Measurements from ENCODE around the gene ZNF71. TPM values are rescaled to one million over a fixed set of nuclear protein-coding genes. Genes with fewer than 3 reads are reported as not detected.
"Not testable (repeated sequence)": the region's sequence is repeated elsewhere in the genome, so short reads cannot be mapped to it uniquely, and the experiment has no call there.

ZNF71 gene
- total RNA-seq, 2 experiments from 2014 or later = 2.5 to 3.0 TPM

- Mint-ChIP-seq H3K36me3 (ENCODE audit: low read depth) (peaks cover 17% of the 10 kb centered on the region), H3K9me3 (peaks cover 16% of the 10 kb centered on the region), H3K27me3 (ENCODE audit: low read depth) (no peaks in the 10 kb centered on the region), H3K4me1 (ENCODE audit: low read depth) (peaks cover 12% of the 10 kb centered on the region), H3K27ac (no peak overlapping the region), H3K4me3 (peak overlapping the region; percentile 88)
- intact Hi-C loops (cut with micrococcal nuclease) = loop anchor here (2.0 kb wide), 1 partner anchor 278 kb away; the partner anchor contains the start of gene ZNF582
- CTCF ChIA-PET = no interaction called here
- DNase-seq = no peak
These were observed 75.4 kb downstream of the ZNF71 start for GRCh38 chr19:56670401-56670960.

GRCh38 chr19:56670961-56671612 lies 76.0 kb downstream of the ZNF71 start:
- Mint-ChIP-seq H3K4me3 (peak overlapping the region; percentile 88), H3K9me3 (peaks cover 16% of the 10 kb centered on the region), H3K36me3 (ENCODE audit: low read depth) (peaks cover 15% of the 10 kb centered on the region), H3K27me3 (ENCODE audit: low read depth) (no peaks in the 10 kb centered on the region), H3K4me1 (ENCODE audit: low read depth) (peaks cover 12% of the 10 kb centered on the region), H3K27ac (peak overlapping the region; percentile 63)
- no peak for DNase-seq
- intact Hi-C loops (cut with micrococcal nuclease) = loop anchor here (2.0 kb wide), 1 partner anchor 278 kb away; the partner anchor contains the start of gene ZNF582
- CTCF ChIA-PET = no interaction called here

GRCh38 chr19:56671613-56671994 lies 76.5 kb downstream of the ZNF71 start, which contains the start of gene ZNF835:
ZNF835 (minus strand) TSS chr19:56671757; CDS start chr19:56665198, 6,559 bp downstream.
- H3K27me3 Mint-ChIP-seq (ENCODE audit: low read depth) = no peaks in the 10 kb centered on the region
- H3K27ac Mint-ChIP-seq = peak within 1 kb of the TSS; percentile 63
- H3K9me3 Mint-ChIP-seq = peaks cover 19% of the 10 kb centered on the region
- peaks cover 12% of the 10 kb centered on the region for H3K4me1 Mint-ChIP-seq (ENCODE audit: low read depth)
- intact Hi-C loops (cut with micrococcal nuclease) = loop anchor here (2.0 kb wide), 1 partner anchor 279 kb away; the partner anchor contains the start of gene ZNF582
- peaks cover 15% of the 10 kb centered on the region for H3K36me3 Mint-ChIP-seq (ENCODE audit: low read depth)
- DNase-seq = peak; percentile 85
- CTCF ChIA-PET = no interaction called here
- H3K4me3 Mint-ChIP-seq = peak within 1 kb of the TSS; percentile 88

- not testable (repeated sequence) for H3K27ac Mint-ChIP-seq, H3K4me3 Mint-ChIP-seq
- H3K36me3 Mint-ChIP-seq (ENCODE audit: low read depth) = peaks cover 17% of the 10 kb centered on the region
These were observed 77.5 kb downstream of the ZNF71 start for GRCh38 chr19:56672610-56673009.

More at GRCh38 chr19:56672610-56673009, 77.5 kb downstream of the ZNF71 start:
- DNase-seq; H3K27me3 Mint-ChIP-seq (ENCODE audit: low read depth); CTCF ChIA-PET; intact Hi-C loops (cut with micrococcal nuclease): not testable (repeated sequence)
- peaks cover 12% of the 10 kb centered on the region for H3K4me1 Mint-ChIP-seq (ENCODE audit: low read depth)
- H3K9me3 Mint-ChIP-seq = peaks cover 20% of the 10 kb centered on the region

Other genes with a start within 250 kb of the ZNF71 start
- 1 to 10 TPM; 1.1 to 2.2 TPM for gene ZNF582, start 201.8 kb upstream of the ZNF71 start, total RNA-seq
- gene ZNF583, start 191.0 kb upstream of the ZNF71 start, total RNA-seq = 1 to 10 TPM in 1 of 2 experiments, under 1 TPM in 1; 0.55 to 1.2 TPM
- gene ZNF667, start 118.0 kb upstream of the ZNF71 start, total RNA-seq = under 1 TPM; 0.29 to 0.49 TPM
- gene ZNF471, start 87.4 kb upstream of the ZNF71 start, total RNA-seq = under 1 TPM; 0.29 to 0.49 TPM
- 1 to 10 TPM; 2.4 to 3.2 TPM for gene ZFP28, start 56.4 kb upstream of the ZNF71 start, total RNA-seq
- 1 to 10 TPM in 1 of 2 experiments, under 1 TPM in 1; 0.99 to 1.5 TPM for gene ZNF470, start 27.8 kb upstream of the ZNF71 start, total RNA-seq
- gene SMIM17, start 47.9 kb downstream of the ZNF71 start, total RNA-seq = not detected
- gene ZNF835, start 76.5 kb downstream of the ZNF71 start, total RNA-seq = 1 to 10 TPM in 1 of 2 experiments, under 1 TPM in 1; 0.67 to 1.3 TPM
- not detected for gene PEG3, start 245.4 kb downstream of the ZNF71 start, total RNA-seq
- gene ZIM2, start 245.4 kb downstream of the ZNF71 start, total RNA-seq = not detected